K562 (cell line): Measurements from ENCODE around the gene TNPO2. TPM values are rescaled to one million over a fixed set of nuclear protein-coding genes. Genes with fewer than 3 reads are reported as not detected.

Source experiments
- BRF1 ChIP-seq: IDR thresholded peaks from 3 replicates; pipeline ENCODE4 v1.6.1; 2011; ENCODE audit warnings: borderline replicate concordance, mild to moderate bottlenecking; ENCODE audit not compliant: insufficient read length; ENCODE audit errors: extremely low read depth
- CBFA2T2 ChIP-seq: fragments of 450-650 bp; conservative IDR thresholded peaks from 2 replicates; pipeline ENCODE4 v1.6.1; 2017; ENCODE audit warnings: mild to moderate bottlenecking
- CBX8 ChIP-seq: fragments of 200-600 bp; sonication (generic); IDR thresholded peaks from 2 replicates; pipeline ENCODE4 v1.6.1; 2012; ENCODE audit warnings: borderline replicate concordance, mixed run types, low read depth, mild to moderate bottlenecking, moderate library complexity, mixed read lengths, low read length, control low read depth, inconsistent platforms; ENCODE audit not compliant: poor library complexity, severe bottlenecking; ENCODE audit errors: extremely low read depth
- CREBBP ChIP-seq: IDR thresholded peaks from one replicate; pipeline ENCODE4 v1.6.1; 2012; ENCODE audit warnings: low read depth, mild to moderate bottlenecking, control low read depth, inconsistent platforms, low read length
- IRF1 ChIP-seq: sonication (generic); formaldehyde crosslinking; IDR thresholded peaks from 2 replicates; pipeline ENCODE4 v1.8.0; 2022; ENCODE audit warnings: missing genetic modification reagents, mild to moderate bottlenecking, borderline replicate concordance
- KDM4B ChIP-seq, 2 experiments: fragments of 450-650 bp in 1 of 2; sonication (generic) in 1 of 2; IDR thresholded peaks; 2 replicates each; pipeline ENCODE4 v1.6.1; 2016 to 2017; ENCODE audit warnings: borderline replicate concordance in 2 of 2, antibody characterized with exemption in 1 of 2, low read depth in 1 of 2, mild to moderate bottlenecking in 1 of 2
- MCM5 ChIP-seq: fragments of 450-650 bp; IDR thresholded peaks from 2 replicates; pipeline ENCODE4 v1.6.1; 2016; ENCODE audit warnings: low read depth
- MTA3 ChIP-seq: fragments of 450-650 bp; formaldehyde crosslinking; IDR thresholded peaks from 2 replicates; pipeline ENCODE4 v1.6.1; 2017; ENCODE audit warnings: mild to moderate bottlenecking, borderline replicate concordance
- POU5F1 ChIP-seq: fragments of 150-350 bp; IDR thresholded peaks from 2 replicates; pipeline ENCODE4 v1.6.1; 2014; ENCODE audit warnings: borderline replicate concordance, low read length, low read depth, mild to moderate bottlenecking; ENCODE audit not compliant: partially characterized antibody
- RAD21 ChIP-seq, 2 experiments: fragments of 250-450 bp in 1 of 2; fragments of 450-650 bp in 1 of 2; sonication (Bioruptor Pico) in 1 of 2; formaldehyde crosslinking in 1 of 2; IDR thresholded peaks in 1 of 2; conservative IDR thresholded peaks in 1 of 2; 2 replicates each; pipeline versions ENCODE4 v1.4.0 to v1.8.0; 2020 to 2022; ENCODE audit warnings: mild to moderate bottlenecking in 2 of 2, moderate library complexity in 1 of 2
- RCOR1 ChIP-seq, 2 experiments: IDR thresholded peaks; 2 replicates each; pipeline ENCODE4 v1.6.1; 2012; ENCODE audit warnings: low read depth in 2 of 2, low read length in 2 of 2, borderline replicate concordance in 1 of 2, improper control_type of control experiment in 1 of 2
- SIN3B ChIP-seq: fragments of 450-650 bp; IDR thresholded peaks from 2 replicates; pipeline ENCODE4 v1.6.1; 2017; ENCODE audit warnings: low read depth, mild to moderate bottlenecking, moderate library complexity
- U2AF2 ChIP-seq: fragments of 200-400 bp; formaldehyde crosslinking; optimal IDR thresholded peaks from 2 replicates; pipeline ENCODE3; 2017; ENCODE audit warnings: low read depth, mild to moderate bottlenecking, low read length
- XRCC5 ChIP-seq: fragments of 200-400 bp; formaldehyde crosslinking; IDR thresholded peaks from 2 replicates; pipeline ENCODE4 v1.6.1; 2017; ENCODE audit warnings: low read depth, mild to moderate bottlenecking, low read length
- ZFX ChIP-seq: sonication (generic); formaldehyde crosslinking; IDR thresholded peaks from 2 replicates; pipeline ENCODE4 v1.8.0; 2022; ENCODE audit warnings: mild to moderate bottlenecking, missing genetic modification reagents, moderate library complexity
- ZNF518B ChIP-seq: fragments of 250-450 bp; sonication (Bioruptor Pico); IDR thresholded peaks from 2 replicates; pipeline ENCODE4 v1.5.0; 2021; ENCODE audit warnings: mild to moderate bottlenecking, moderate library complexity
- polyA plus RNA-seq, 8 experiments: library from polyadenylated mRNA; depleted of rRNA in 4 of 8; stranded (reverse) in 5 of 8; unstranded in 3 of 8; fragments of >200 nt; fragmentation: Nextera tagmentation in 2 of 8; fragmentation: Illumina TruSeq in 1 of 8; extraction: Ambion mirVana in 2 of 8; extraction: Trizol in 1 of 8; gene quantifications; 2 replicates each; pipeline versions ENCODE4 v1.2.1 to v1.2.3, GENCODE V29; 2011 to 2014; ENCODE audit warnings: inconsistent platforms in 1 of 8, missing spikeins in 1 of 8
- total RNA-seq, 7 experiments: library from RNA; depleted of rRNA in 6 of 7; stranded (reverse); fragments of >200 nt in 6 of 7; fragmentation: Illumina TruSeq in 2 of 7; extraction: Trizol in 2 of 7; gene quantifications; 2 replicates each; pipeline versions ENCODE4 v1.2.1 to v1.2.3, GENCODE V29; 2011 to 2021; ENCODE audit warnings: low replicate concordance in 1 of 7
- TF ChIP-seq, protein P1 (sequence below): fragments of 450-650 bp; IDR thresholded peaks from 2 replicates; pipeline ENCODE4 v1.6.1; 2018; ENCODE audit not compliant: partially characterized antibody

The TNPO2 gene
- total and polyA plus RNA-seq, 9 of the 15 experiments (the other 6 are each of a cell fraction or from before 2014, with no cell fraction given), result 6.0 to 126 (median 53.8) TPM

- TF ChIP-seq XRCC5 (peak; percentile 96), CBX8 (no peak), SIN3B (peak; percentile 96), U2AF2 (no peak), RCOR1 (IDR thresholded peaks at IDR 0.05; ENCODE audit: borderline replicate concordance in 1 of 2, low read depth in 2 of 2, low read length in 2 of 2) (no peak), CREBBP (no peak), MTA3 (peak; percentile 88; the same call in 1 of the 2 replicates), MCM5 (no peak), IRF1 (CRISPR knock-in tag) (no peak), ZNF518B (no peak), CBFA2T2 (no peak), KDM4B (IDR thresholded peaks at IDR 0.05; ENCODE audit: borderline replicate concordance in 2 of 2, low read depth in 1 of 2) (peak in 1 of 2 experiments; percentile 48; a peak in 1 of 4 replicates), BRF1 (no peak), POU5F1 (no peak), RAD21 (CRISPR knock-in tag; conservative IDR thresholded peaks at IDR 0.05 in 1 of 2, IDR thresholded peaks at IDR 0.05 in 1 of 2) (peak in 1 of 2 experiments; percentile 7; a peak in 1 of 4 replicates), ZFX (CRISPR knock-in tag) (peak; percentile 87)
- TF ChIP-seq, protein P1, sequence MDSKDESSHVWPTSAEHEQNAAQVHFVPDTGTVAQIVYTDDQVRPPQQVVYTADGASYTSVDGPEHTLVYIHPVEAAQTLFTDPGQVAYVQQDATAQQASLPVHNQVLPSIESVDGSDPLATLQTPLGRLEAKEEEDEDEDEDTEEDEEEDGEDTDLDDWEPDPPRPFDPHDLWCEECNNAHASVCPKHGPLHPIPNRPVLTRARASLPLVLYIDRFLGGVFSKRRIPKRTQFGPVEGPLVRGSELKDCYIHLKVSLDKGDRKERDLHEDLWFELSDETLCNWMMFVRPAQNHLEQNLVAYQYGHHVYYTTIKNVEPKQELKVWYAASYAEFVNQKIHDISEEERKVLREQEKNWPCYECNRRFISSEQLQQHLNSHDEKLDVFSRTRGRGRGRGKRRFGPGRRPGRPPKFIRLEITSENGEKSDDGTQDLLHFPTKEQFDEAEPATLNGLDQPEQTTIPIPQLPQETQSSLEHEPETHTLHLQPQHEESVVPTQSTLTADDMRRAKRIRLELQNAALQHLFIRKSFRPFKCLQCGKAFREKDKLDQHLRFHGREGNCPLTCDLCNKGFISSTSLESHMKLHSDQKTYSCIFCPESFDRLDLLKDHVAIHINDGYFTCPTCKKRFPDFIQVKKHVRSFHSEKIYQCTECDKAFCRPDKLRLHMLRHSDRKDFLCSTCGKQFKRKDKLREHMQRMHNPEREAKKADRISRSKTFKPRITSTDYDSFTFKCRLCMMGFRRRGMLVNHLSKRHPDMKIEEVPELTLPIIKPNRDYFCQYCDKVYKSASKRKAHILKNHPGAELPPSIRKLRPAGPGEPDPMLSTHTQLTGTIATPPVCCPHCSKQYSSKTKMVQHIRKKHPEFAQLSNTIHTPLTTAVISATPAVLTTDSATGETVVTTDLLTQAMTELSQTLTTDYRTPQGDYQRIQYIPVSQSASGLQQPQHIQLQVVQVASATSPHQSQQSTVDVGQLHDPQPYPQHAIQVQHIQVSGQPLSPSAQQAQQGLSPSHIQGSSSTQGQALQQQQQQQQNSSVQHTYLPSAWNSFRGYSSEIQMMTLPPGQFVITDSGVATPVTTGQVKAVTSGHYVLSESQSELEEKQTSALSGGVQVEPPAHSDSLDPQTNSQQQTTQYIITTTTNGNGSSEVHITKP, result no peak
Measured at GRCh38 chr19:12669270-12670158, 54.2 kb downstream of the TNPO2 start (continued).
